Measurements from ENCODE around the gene FAM9C. TPM values are rescaled to one million over a fixed set of nuclear protein-coding genes. Genes with fewer than 3 reads are reported as not detected.

The FAM9C gene
- total RNA-seq, 1 experiment from 2014 or later = not detected

- ChIA-PET POLR2A (no interaction called here), CTCF (no interaction called here), RAD21 (ENCODE audit: low non-redundant PET in 1 of 2, low total read pairs in 2 of 2, uncharacterized antibody in 2 of 2, unreplicated experiment in 2 of 2) (no interaction called here)
- Histone ChIP-seq H3K4me1 (ENCODE audit: control insufficient read depth in 1 of 2, insufficient read depth in 2 of 2, low read length in 2 of 2) (no peaks in the 10 kb centered on the region), H3K9me2 (ENCODE audit: insufficient read depth) (no peaks in the 10 kb centered on the region), H3K4me2 (ENCODE audit: low read length) (no peak overlapping the region), H3K27ac (ENCODE audit: low read depth, low read length) (no peak overlapping the region), H4K20me1 (ENCODE audit: insufficient read depth) (no peaks in the 10 kb centered on the region), H3K9me3 (ENCODE audit: control insufficient read depth in 1 of 2, insufficient read depth in 1 of 2, low read depth in 1 of 2, low read length in 2 of 2) (no peaks in the 10 kb centered on the region), H3K36me3 (ENCODE audit: control insufficient read depth in 1 of 2, insufficient read depth in 2 of 2, low read length in 2 of 2) (no peaks in the 10 kb centered on the region), H3K4me3 (replicated peaks in 1 of 2; ENCODE audit: low read depth in 1 of 2, low read length in 2 of 2) (no peak overlapping the region), H3K79me2 (ENCODE audit: insufficient read depth, low read length) (no peaks in the 10 kb centered on the region), H3K27me3 (ENCODE audit: insufficient read depth, low read length) (no peaks in the 10 kb centered on the region), H3K9ac (ENCODE audit: low read length) (no peak overlapping the region), H2AFZ (ENCODE audit: low read depth, low read length, poor library complexity, severe bottlenecking) (no peak overlapping the region)
- ATAC-seq (no peak), DNase-seq (ENCODE audit: low read depth, low spot score) (no peak)
- TF ChIP-seq EGR1 (IDR thresholded peaks at IDR 0.05; ENCODE audit: low read depth) (no peak), MAX (IDR thresholded peaks at IDR 0.05) (no peak), POLR2AphosphoS5 (IDR thresholded peaks at IDR 0.05; ENCODE audit: low read depth, low read length) (no peak), JUND (IDR thresholded peaks at IDR 0.05) (no peak), YY1 (IDR thresholded peaks at IDR 0.05; ENCODE audit: extremely low read depth, insufficient replicate concordance, low read depth, low read length) (no peak), RAD21 (IDR thresholded peaks at IDR 0.05; ENCODE audit: low read depth) (no peak)
- intact Hi-C loops (cut with micrococcal nuclease) = no loop called here
- no TSS peak for BruUV-seq (replicated peaks)
Measured at GRCh38 chrX:12996934-12997435, 47.4 kb downstream of the FAM9C start.

GRCh38 chrX:12994321-12994720, 50.1 kb downstream of the FAM9C start:
- no peak for DNase-seq (ENCODE audit: low read depth, low spot score)
- RAD21 ChIA-PET (ENCODE audit: low non-redundant PET in 1 of 2, low total read pairs in 2 of 2, uncharacterized antibody in 2 of 2, unreplicated experiment in 2 of 2) = no interaction called here
- intact Hi-C loops (cut with micrococcal nuclease) = no loop called here

More at GRCh38 chrX:12994321-12994720, 50.1 kb downstream of the FAM9C start:
- no peaks in the 10 kb centered on the region for H3K9me3 ChIP-seq (ENCODE audit: control insufficient read depth in 1 of 2, insufficient read depth in 1 of 2, low read depth in 1 of 2, low read length in 2 of 2)
- no peak overlapping the region for H3K27ac ChIP-seq (ENCODE audit: low read depth, low read length)
- no peak for ATAC-seq
- no TSS peak for BruUV-seq (replicated peaks)
- ChIA-PET POLR2A (no interaction called here), CTCF (no interaction called here)
- no peaks in the 10 kb centered on the region for H3K36me3 ChIP-seq (ENCODE audit: control insufficient read depth in 1 of 2, insufficient read depth in 2 of 2, low read length in 2 of 2)
- no peaks in the 10 kb centered on the region for H3K79me2 ChIP-seq (ENCODE audit: insufficient read depth, low read length)
- peaks cover under 1 to 3% of the 10 kb centered on the region in 2 experiments; a peak in 2 of 4 replicates for H3K4me1 ChIP-seq (ENCODE audit: control insufficient read depth in 1 of 2, insufficient read depth in 2 of 2, low read length in 2 of 2)
- H3K9ac ChIP-seq (ENCODE audit: low read length) = no peak overlapping the region
- no peak overlapping the region for H3K4me3 ChIP-seq (replicated peaks in 1 of 2; ENCODE audit: low read depth in 1 of 2, low read length in 2 of 2)
- H3K9me2 ChIP-seq (ENCODE audit: insufficient read depth) = no peaks in the 10 kb centered on the region
- no peaks in the 10 kb centered on the region for H4K20me1 ChIP-seq (ENCODE audit: insufficient read depth)
- no peak overlapping the region for H3K4me2 ChIP-seq (ENCODE audit: low read length)
- H2AFZ ChIP-seq (ENCODE audit: low read depth, low read length, poor library complexity, severe bottlenecking) = no peak overlapping the region
- no peak for TF ChIP-seq ZNF274 (IDR thresholded peaks at IDR 0.05; ENCODE audit: low read depth, low read length)
- no peak for TF ChIP-seq CEBPB (IDR thresholded peaks at IDR 0.05; ENCODE audit: low read depth)
- no peak for TF ChIP-seq EGR1 (IDR thresholded peaks at IDR 0.05; ENCODE audit: low read depth)
- TF ChIP-seq POLR2A (IDR thresholded peaks at IDR 0.05; ENCODE audit: borderline replicate concordance, extremely low read depth, insufficient read depth, insufficient read length) = no peak
- no peak for TF ChIP-seq RAD21 (IDR thresholded peaks at IDR 0.05; ENCODE audit: low read depth)
- TF ChIP-seq MAX (IDR thresholded peaks at IDR 0.05) = no peak
- TF ChIP-seq EZH2 (IDR thresholded peaks at IDR 0.05) = no peak
- no peak for TF ChIP-seq SP1 (IDR thresholded peaks at IDR 0.05; ENCODE audit: low read depth)
- TF ChIP-seq YY1 (IDR thresholded peaks at IDR 0.05; ENCODE audit: extremely low read depth, insufficient replicate concordance, low read depth, low read length) = no peak
- no peak for TF ChIP-seq POLR2AphosphoS5 (IDR thresholded peaks at IDR 0.05; ENCODE audit: low read depth, low read length)
- no peak for TF ChIP-seq CBX3 (IDR thresholded peaks at IDR 0.05; ENCODE audit: low read depth)
- TF ChIP-seq SRF (IDR thresholded peaks at IDR 0.05; ENCODE audit: low read depth) = no peak
- no peaks in the 10 kb centered on the region for H3K27me3 ChIP-seq (ENCODE audit: insufficient read depth, low read length)
